ENCODE results near the gene PDS5A. TPM values are rescaled to one million over a fixed set of nuclear protein-coding genes. Genes with fewer than 3 reads are reported as not detected.
A peak's percentile ranks its signal among the peaks of the same experiment; 100 is the strongest.

The PDS5A gene
- polyA plus RNA-seq, 3 donors = 14.2 to 19.4 (median 17.7) TPM

DNA sequence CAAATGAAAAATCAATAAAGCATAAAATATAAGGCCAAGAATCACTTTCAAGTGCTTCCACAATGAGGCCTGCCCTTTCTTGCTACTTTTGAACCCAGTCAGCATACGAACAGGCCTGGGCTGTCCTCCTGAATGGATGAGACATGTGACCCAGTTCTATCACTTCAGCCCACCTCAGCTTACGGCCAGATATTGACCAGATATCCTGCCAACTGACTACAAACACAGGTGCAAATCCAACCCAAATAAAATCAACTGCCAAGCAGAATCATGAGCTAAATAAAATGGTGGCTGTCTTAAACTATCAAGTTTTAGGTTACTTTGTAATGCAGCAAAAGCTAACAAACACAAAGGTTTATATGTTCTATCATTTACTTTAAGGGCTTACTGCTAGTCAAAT, 53.7 kb downstream of the PDS5A start:
- Histone ChIP-seq H4K20me1 (ENCODE audit: insufficient read depth, low read length) (peaks cover 16% of the 10 kb centered on the region), H3K9ac (ENCODE audit: insufficient read depth, low read length, poor library complexity, severe bottlenecking) (no peak overlapping the region), H3K27me3 (ENCODE audit: control insufficient read depth in 2 of 2, insufficient read depth in 2 of 2, low read length in 2 of 2) (no peaks in the 10 kb centered on the region), H3K9me3 (replicated peaks in 1 of 2; ENCODE audit: control insufficient read depth in 1 of 2, insufficient read depth in 1 of 2, low read length in 2 of 2) (no peaks in the 10 kb centered on the region), H3K27ac (ENCODE audit: low read depth in 1 of 2, low read length in 2 of 2) (no peak overlapping the region), H3K4me2 (replicated peaks; ENCODE audit: extremely low read depth, low read length, poor library complexity, severe bottlenecking) (no peak overlapping the region), H3K4me1 (ENCODE audit: control insufficient read depth in 1 of 2, insufficient read depth in 2 of 2, low read length in 2 of 2) (no peaks in the 10 kb centered on the region), H3K36me3 (replicated peaks in 1 of 2; ENCODE audit: control insufficient read depth in 1 of 2, insufficient read depth in 2 of 2, low read length in 2 of 2) (peaks cover 41 to 73% of the 10 kb centered on the region in 2 donors), H3K4me3 (replicated peaks in 1 of 3; ENCODE audit: low read depth in 2 of 3, low read length in 3 of 3) (no peak overlapping the region), H3K79me2 (ENCODE audit: insufficient read depth, low read length) (peaks cover 32% of the 10 kb centered on the region), H2AFZ (ENCODE audit: insufficient read depth, low read depth, low read length, poor library complexity, severe bottlenecking) (no peak overlapping the region)
- DNase-seq = no peak
- Mint-ChIP-seq H3K27ac (peak overlapping the region in 1 of 7 donors; percentile 8), H3K27me3 (ENCODE audit: low read depth in 3 of 3) (no peaks in the 10 kb centered on the region), H3K36me3 (peaks cover 33 to 56% of the 10 kb centered on the region in 2 donors), H3K4me1 (no peaks in the 10 kb centered on the region), H3K9me3 (no peaks in the 10 kb centered on the region), H3K4me3 (no peak overlapping the region)
- 100% methylated on average over 2 of the region's 2 CpGs for WGBS (ENCODE audit: insufficient coverage)
- intact Hi-C loops (cut with micrococcal nuclease) = no loop called here
- TF ChIP-seq, protein P1, sequence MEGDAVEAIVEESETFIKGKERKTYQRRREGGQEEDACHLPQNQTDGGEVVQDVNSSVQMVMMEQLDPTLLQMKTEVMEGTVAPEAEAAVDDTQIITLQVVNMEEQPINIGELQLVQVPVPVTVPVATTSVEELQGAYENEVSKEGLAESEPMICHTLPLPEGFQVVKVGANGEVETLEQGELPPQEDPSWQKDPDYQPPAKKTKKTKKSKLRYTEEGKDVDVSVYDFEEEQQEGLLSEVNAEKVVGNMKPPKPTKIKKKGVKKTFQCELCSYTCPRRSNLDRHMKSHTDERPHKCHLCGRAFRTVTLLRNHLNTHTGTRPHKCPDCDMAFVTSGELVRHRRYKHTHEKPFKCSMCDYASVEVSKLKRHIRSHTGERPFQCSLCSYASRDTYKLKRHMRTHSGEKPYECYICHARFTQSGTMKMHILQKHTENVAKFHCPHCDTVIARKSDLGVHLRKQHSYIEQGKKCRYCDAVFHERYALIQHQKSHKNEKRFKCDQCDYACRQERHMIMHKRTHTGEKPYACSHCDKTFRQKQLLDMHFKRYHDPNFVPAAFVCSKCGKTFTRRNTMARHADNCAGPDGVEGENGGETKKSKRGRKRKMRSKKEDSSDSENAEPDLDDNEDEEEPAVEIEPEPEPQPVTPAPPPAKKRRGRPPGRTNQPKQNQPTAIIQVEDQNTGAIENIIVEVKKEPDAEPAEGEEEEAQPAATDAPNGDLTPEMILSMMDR (IDR thresholded peaks at IDR 0.05) = no peak

DNA sequence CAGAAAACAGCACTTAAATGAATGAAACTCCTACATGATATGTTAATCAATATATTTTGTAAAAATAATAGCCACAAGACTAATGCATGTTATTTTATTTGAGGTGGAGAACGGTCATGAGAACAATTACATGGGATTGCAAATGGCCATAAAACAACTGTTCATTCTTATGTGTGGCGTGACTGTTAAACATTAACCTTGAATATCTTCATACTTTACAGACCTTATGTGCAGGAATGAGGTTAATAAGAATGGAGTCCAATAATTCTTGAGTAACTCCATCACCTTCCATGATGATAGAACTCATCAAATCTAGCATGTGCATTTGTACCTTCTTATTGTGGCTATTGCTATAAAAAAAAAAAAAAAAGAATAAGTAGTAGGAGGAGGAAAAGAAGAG, 55.3 kb downstream of the PDS5A start:
- no peaks in the 10 kb centered on the region for H3K27me3 Mint-ChIP-seq (ENCODE audit: low read depth in 3 of 3)
- H3K36me3 Mint-ChIP-seq = peaks cover 34 to 61% of the 10 kb centered on the region in 2 donors
- DNase-seq = no peak
- H3K4me3 Mint-ChIP-seq = no peak overlapping the region
- WGBS (ENCODE audit: insufficient coverage) = no CpG with 5 or more reads among the region's 2 CpGs
- Histone ChIP-seq H3K4me1 (ENCODE audit: control insufficient read depth in 1 of 2, insufficient read depth in 2 of 2, low read length in 2 of 2) (no peaks in the 10 kb centered on the region), H3K27me3 (ENCODE audit: control insufficient read depth in 2 of 2, insufficient read depth in 2 of 2, low read length in 2 of 2) (no peaks in the 10 kb centered on the region), H2AFZ (ENCODE audit: insufficient read depth, low read depth, low read length, poor library complexity, severe bottlenecking) (no peak overlapping the region), H3K9ac (ENCODE audit: insufficient read depth, low read length, poor library complexity, severe bottlenecking) (no peak overlapping the region), H3K36me3 (replicated peaks in 1 of 2; ENCODE audit: control insufficient read depth in 1 of 2, insufficient read depth in 2 of 2, low read length in 2 of 2) (peaks cover 47 to 75% of the 10 kb centered on the region in 2 donors), H3K9me3 (replicated peaks in 1 of 2; ENCODE audit: control insufficient read depth in 1 of 2, insufficient read depth in 1 of 2, low read length in 2 of 2) (no peaks in the 10 kb centered on the region), H4K20me1 (ENCODE audit: insufficient read depth, low read length) (no peaks in the 10 kb centered on the region), H3K27ac (ENCODE audit: low read depth in 1 of 2, low read length in 2 of 2) (no peak overlapping the region), H3K4me2 (replicated peaks; ENCODE audit: extremely low read depth, low read length, poor library complexity, severe bottlenecking) (no peak overlapping the region), H3K4me3 (replicated peaks in 1 of 3; ENCODE audit: low read depth in 2 of 3, low read length in 3 of 3) (no peak overlapping the region), H3K79me2 (ENCODE audit: insufficient read depth, low read length) (peaks cover 20% of the 10 kb centered on the region)
- intact Hi-C loops (cut with micrococcal nuclease) = no loop called here
- TF ChIP-seq, protein P1 (IDR thresholded peaks at IDR 0.05) = no peak
- H3K9me3 Mint-ChIP-seq = no peaks in the 10 kb centered on the region
- H3K27ac Mint-ChIP-seq = peak overlapping the region in 1 of 7 donors; percentile 69
- H3K4me1 Mint-ChIP-seq = no peaks in the 10 kb centered on the region
